ENCODE results near the gene ZBTB2.

ZBTB2 gene

GRCh38 chr6:151358475-151358874 lies 32.9 kb downstream of the ZBTB2 start (continued):
- no peak for TF ChIP-seq INSM2 (tag by site-specific recombination; IDR thresholded peaks at IDR 0.05)
- no peak for TF ChIP-seq ZNF768 (tag by site-specific recombination; IDR thresholded peaks at IDR 0.05)
- TF ChIP-seq OVOL3 (tag by site-specific recombination; IDR thresholded peaks at IDR 0.05): no peak
- TF ChIP-seq YY1 (tag by site-specific recombination; IDR thresholded peaks at IDR 0.05): no peak
- TF ChIP-seq GFI1B (tag by site-specific recombination; IDR thresholded peaks at IDR 0.05): no peak
- no peak for TF ChIP-seq KLF17 (tag by site-specific recombination; IDR thresholded peaks at IDR 0.05)
- TF ChIP-seq ZNF76 (tag by site-specific recombination; IDR thresholded peaks at IDR 0.05; ENCODE audit: borderline replicate concordance, low read depth): no peak
- TF ChIP-seq ZNF580 (tag by site-specific recombination; IDR thresholded peaks at IDR 0.05): no peak

GRCh38 chr6:151357758-151358436 lies 33.5 kb downstream of the ZBTB2 start:
- CTCF ChIA-PET: interaction anchor here (0.5 to 3.0 kb wide), 8 partner anchors 12 to 344 kb away, joined by 3 to 11 read pairs (median 4); no protein-coding TSS in a partner anchor
- POLR2A ChIA-PET: interaction anchor here (1.2 to 2.2 kb wide), 2 partner anchors 8 to 32 kb away, joined by 3 to 9 read pairs; no protein-coding TSS in a partner anchor
- H3K27ac ChIP-seq (ENCODE audit: extremely low read depth, low read depth, low read length): no peak overlapping the region
- H3K4me1 ChIP-seq (ENCODE audit: control insufficient read depth, insufficient read depth, low read length): peaks cover 10% of the 10 kb centered on the region
- H3K9me3 ChIP-seq (ENCODE audit: control insufficient read depth, insufficient read depth, low read depth, low read length): no peaks in the 10 kb centered on the region
- H3K4me3 ChIP-seq (ENCODE audit: low read depth, low read length): no peak overlapping the region
- peaks cover 0 to 28% of the 10 kb centered on the region in 2 experiments for H3K36me3 ChIP-seq (ENCODE audit: control insufficient read depth in 2 of 2, insufficient read depth in 1 of 2, low read length in 2 of 2)
- TF ChIP-seq ZNF518A (tag by site-specific recombination; conservative IDR thresholded peaks at IDR 0.05; ENCODE audit: low read depth) (no peak; the same call in 1 of the 2 replicates), ZNF404 (tag by site-specific recombination; IDR thresholded peaks at IDR 0.05) (no peak), ZNF132 (tag by site-specific recombination; IDR thresholded peaks at IDR 0.05; ENCODE audit: borderline replicate concordance) (no peak), ZNF629 (tag by site-specific recombination; IDR thresholded peaks at IDR 0.05) (peak; percentile 83; the same call in 1 of the 2 replicates), GLIS2 (tag by site-specific recombination; IDR thresholded peaks at IDR 0.05) (no peak), ZBTB26 (tag by site-specific recombination; optimal IDR thresholded peaks at IDR 0.05) (no peak), ZSCAN16 (tag by site-specific recombination; IDR thresholded peaks at IDR 0.05) (no peak), ZNF623 (tag by site-specific recombination; IDR thresholded peaks at IDR 0.05) (no peak), KLF17 (tag by site-specific recombination; IDR thresholded peaks at IDR 0.05) (no peak), PRDM6 (tag by site-specific recombination; IDR thresholded peaks at IDR 0.05) (peak; percentile 97), ZNF654 (tag by site-specific recombination; IDR thresholded peaks at IDR 0.05; ENCODE audit: low read depth) (no peak), REST (tag by site-specific recombination; IDR thresholded peaks at IDR 0.05) (no peak)

All from HEK293 (cell line).